Hepatocyte (in vitro differentiated cells): ENCODE measurements around the gene IL1R1. TPM values are rescaled to one million over a fixed set of nuclear protein-coding genes. Genes with fewer than 3 reads are reported as not detected.

Experiments
- DNase-seq: peaks from one replicate; pipeline ENCODE4 v3.0.0-alpha.2; 2016; ENCODE audit warnings: low spot score
- H2AFZ ChIP-seq: fragments of 200-600 bp; sonication (generic); 2 replicates; pipeline ENCODE4 v1.6.0; 2016; ENCODE audit warnings: antibody characterized with exemption, mild to moderate bottlenecking
- H3K27ac ChIP-seq: fragments of 200-600 bp; sonication (generic); 2 replicates; pipeline ENCODE4 v1.5.1; 2016; ENCODE audit warnings: mild to moderate bottlenecking
- H3K27me3 ChIP-seq: fragments of 200-600 bp; sonication (generic); 2 replicates; pipeline ENCODE4 v1.6.1; 2016
- H3K36me3 ChIP-seq: fragments of 200-600 bp; sonication (generic); replicated peaks from 2 replicates; pipeline ENCODE4 v1.5.1; 2016; ENCODE audit warnings: low read depth; ENCODE audit not compliant: insufficient read depth
- H3K4me1 ChIP-seq: fragments of 200-600 bp; sonication (generic); 2 replicates; pipeline ENCODE4 v1.5.1; 2016; ENCODE audit warnings: mild to moderate bottlenecking, moderate library complexity; ENCODE audit not compliant: insufficient read depth
- H3K4me2 ChIP-seq: fragments of 200-600 bp; sonication (generic); 2 replicates; pipeline ENCODE4 v1.6.0; 2016
- H3K4me3 ChIP-seq: fragments of 200-600 bp; sonication (generic); 2 replicates; pipeline ENCODE4 v1.5.1; 2016; ENCODE audit warnings: mild to moderate bottlenecking
- H3K79me2 ChIP-seq: fragments of 200-600 bp; sonication (generic); 2 replicates; pipeline ENCODE4 v1.6.0; 2017; ENCODE audit warnings: mild to moderate bottlenecking
- H3K9me2 ChIP-seq: fragments of 200-600 bp; sonication (generic); replicated peaks from 2 replicates; pipeline ENCODE4 v1.6.0; 2017; ENCODE audit warnings: mild to moderate bottlenecking; ENCODE audit not compliant: insufficient read depth
- H3K9me3 ChIP-seq: fragments of 200-600 bp; sonication (generic); 2 replicates; pipeline ENCODE4 v1.5.1; 2016; ENCODE audit warnings: low read depth, mild to moderate bottlenecking
- H4K20me1 ChIP-seq: fragments of 200-600 bp; sonication (generic); 2 replicates; pipeline ENCODE4 v1.6.0; 2016; ENCODE audit warnings: mild to moderate bottlenecking; ENCODE audit not compliant: insufficient read depth, poor library complexity, severe bottlenecking
- CTCF ChIP-seq: fragments of 200-600 bp; sonication (generic); IDR thresholded peaks from 2 replicates; pipeline ENCODE4 v1.5.1; 2016; ENCODE audit warnings: antibody characterized with exemption, mild to moderate bottlenecking; ENCODE audit not compliant: poor library complexity
- EZH2 ChIP-seq: fragments of 200-600 bp; sonication (generic); IDR thresholded peaks from 2 replicates; pipeline ENCODE4 v1.6.1; 2016; ENCODE audit warnings: antibody characterized with exemption, mild to moderate bottlenecking, borderline replicate concordance
- EZH2phosphoT487 ChIP-seq: fragments of 200-600 bp; sonication (generic); IDR thresholded peaks from one replicate; pipeline ENCODE4 v1.6.1; 2018; ENCODE audit warnings: antibody characterized with exemption, mild to moderate bottlenecking, low read depth, moderate library complexity; ENCODE audit not compliant: unreplicated experiment, severe bottlenecking
- WGBS: methylation state at CpG from one replicate; pipeline ENCODE4 v1.1.6; 2016; ENCODE audit warnings: low lambda C conversion rate; ENCODE audit errors: missing lambda C conversion rate; 5-methylcytosine and 5-hydroxymethylcytosine counted together
- polyA plus RNA-seq: library from polyadenylated mRNA; unstranded; fragments of >200 nt; fragmentation: Nextera tagmentation; extraction: Ambion mirVana; gene quantifications from 2 replicates; pipeline ENCODE4 v1.2.1, GENCODE V29; 2016
- total RNA-seq: library from RNA; depleted of rRNA; stranded (reverse); fragments of >200 nt; gene quantifications from 2 replicates; pipeline ENCODE4 v1.2.3, GENCODE V29; 2014

Gene IL1R1
- total and polyA plus RNA-seq, 2 experiments from 2014 or later = 49.6 to 72.8 TPM

DNA sequence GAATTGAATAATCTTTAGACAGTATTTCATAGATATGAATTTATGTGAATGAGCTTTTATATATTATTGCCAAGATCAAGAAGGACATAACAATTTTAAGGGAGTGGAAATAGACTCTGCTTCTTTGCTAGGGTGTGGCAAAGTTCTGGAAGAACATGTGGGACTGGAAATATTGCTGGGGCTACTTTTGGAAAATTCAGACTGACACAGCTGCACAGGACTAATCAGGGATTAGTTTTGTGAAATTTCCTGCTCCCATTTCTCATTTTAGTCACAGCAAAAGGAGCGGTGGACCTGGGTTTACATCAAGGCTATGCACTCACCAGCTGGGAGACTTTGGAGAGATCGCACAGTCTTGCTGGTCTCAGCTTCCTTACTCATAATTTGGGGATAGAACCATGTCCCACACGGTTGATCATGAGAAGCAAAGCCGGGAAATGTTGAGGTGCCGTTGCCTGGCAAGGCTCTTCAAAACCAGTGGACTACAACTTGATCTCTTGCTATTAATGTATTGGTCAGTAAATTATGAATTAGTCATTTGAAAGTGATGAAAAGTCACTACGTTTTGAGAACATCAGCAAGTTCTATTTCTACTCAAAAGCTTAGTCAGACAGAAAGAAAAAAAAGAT, 86.7 kb downstream of the IL1R1 start:
- WGBS = 89% methylated on average over 6 of the region's 6 CpGs
- no peak for DNase-seq
- TF ChIP-seq CTCF (no peak), EZH2 (no peak), EZH2phosphoT487 (no peak)
- Histone ChIP-seq H3K79me2 (no peaks in the 10 kb centered on the region), H3K36me3 (no peaks in the 10 kb centered on the region), H3K9me2 (no peaks in the 10 kb centered on the region), H4K20me1 (no peaks in the 10 kb centered on the region), H3K27ac (peak overlapping the region; percentile 93), H3K4me2 (no peak overlapping the region), H2AFZ (no peak overlapping the region), H3K9me3 (no peaks in the 10 kb centered on the region), H3K27me3 (no peaks in the 10 kb centered on the region), H3K4me3 (no peak overlapping the region), H3K4me1 (peaks cover 24% of the 10 kb centered on the region)

Other genes starting within 250 kb of the IL1R1 start
- gene IL1R2, start 150.8 kb upstream of the IL1R1 start, total RNA-seq = 1.3 and 10.5 TPM in 2 replicates
- gene IL1R2, start 150.8 kb upstream of the IL1R1 start, polyA plus RNA-seq = 5.8 and 11.4 TPM in 2 replicates
- not detected in 2 replicates for gene IL1RL2, start 44.3 kb downstream of the IL1R1 start, total RNA-seq
- gene IL1RL2, start 44.3 kb downstream of the IL1R1 start, polyA plus RNA-seq = 1.3 TPM in 1 of 2 replicates, not detected in the other
- 13.1 and 15.6 TPM in 2 replicates for gene IL1RL1, start 168.8 kb downstream of the IL1R1 start, total RNA-seq
- gene IL1RL1, start 168.8 kb downstream of the IL1R1 start, polyA plus RNA-seq = 5.2 and 6.0 TPM in 2 replicates
- gene IL18R1, start 213.1 kb downstream of the IL1R1 start, total RNA-seq = 19.3 and 25.5 TPM in 2 replicates
- 17.1 and 19.7 TPM in 2 replicates for gene IL18R1, start 213.1 kb downstream of the IL1R1 start, polyA plus RNA-seq